ENCODE data around the gene RPS29.

RPS29 gene

GRCh38 chr14:49574038-49574437 is 12.1 kb downstream of the RPS29 start:
- H3K36me3 ChIP-seq (ENCODE audit: insufficient read depth, low read depth, low read length) = peaks cover 40% of the 10 kb centered on the region
- H3K4me3 ChIP-seq (ENCODE audit: low read length) = no peak overlapping the region
- no peaks in the 10 kb centered on the region for H3K27me3 ChIP-seq (ENCODE audit: insufficient read depth, low read length)
- H3K27ac ChIP-seq (ENCODE audit: low read length) = no peak overlapping the region
- no peak overlapping the region for H3K9ac ChIP-seq (ENCODE audit: low read depth, low read length)
- no peaks in the 10 kb centered on the region for H3K4me1 ChIP-seq (ENCODE audit: insufficient read depth, low read length)
- H3K9me3 ChIP-seq (ENCODE audit: insufficient read depth, low read depth, low read length) = no peaks in the 10 kb centered on the region

GRCh38 chr14:49569281-49569680 is 16.9 kb downstream of the RPS29 start:
- Histone ChIP-seq H3K9me3 (ENCODE audit: insufficient read depth, low read depth, low read length) (no peaks in the 10 kb centered on the region), H3K36me3 (ENCODE audit: insufficient read depth, low read depth, low read length) (peaks cover 12% of the 10 kb centered on the region), H3K9ac (ENCODE audit: low read depth, low read length) (no peak overlapping the region), H3K4me3 (ENCODE audit: low read length) (no peak overlapping the region), H3K27ac (ENCODE audit: low read length) (no peak overlapping the region), H3K4me1 (ENCODE audit: insufficient read depth, low read length) (no peaks in the 10 kb centered on the region), H3K27me3 (ENCODE audit: insufficient read depth, low read length) (no peaks in the 10 kb centered on the region)

- Histone ChIP-seq H3K27me3 (ENCODE audit: insufficient read depth, low read length) (no peaks in the 10 kb centered on the region), H3K4me1 (ENCODE audit: insufficient read depth, low read length) (no peaks in the 10 kb centered on the region), H3K36me3 (ENCODE audit: insufficient read depth, low read depth, low read length) (peaks cover 3% of the 10 kb centered on the region; the same call in 1 of the 2 replicates), H3K9me3 (ENCODE audit: insufficient read depth, low read depth, low read length) (no peaks in the 10 kb centered on the region), H3K27ac (ENCODE audit: low read length) (no peak overlapping the region), H3K9ac (ENCODE audit: low read depth, low read length) (no peak overlapping the region), H3K4me3 (ENCODE audit: low read length) (no peak overlapping the region)
Measured at GRCh38 chr14:49566714-49567113, 19.5 kb downstream of the RPS29 start.

GRCh38 chr14:49559979-49560768 is 26.0 kb downstream of the RPS29 start:
- Histone ChIP-seq H3K27me3 (ENCODE audit: insufficient read depth, low read length) (no peaks in the 10 kb centered on the region), H3K27ac (ENCODE audit: low read length) (no peak overlapping the region), H3K9me3 (ENCODE audit: insufficient read depth, low read depth, low read length) (no peaks in the 10 kb centered on the region), H3K4me1 (ENCODE audit: insufficient read depth, low read length) (no peaks in the 10 kb centered on the region), H3K9ac (ENCODE audit: low read depth, low read length) (no peak overlapping the region), H3K4me3 (ENCODE audit: low read length) (no peak overlapping the region), H3K36me3 (ENCODE audit: insufficient read depth, low read depth, low read length) (no peaks in the 10 kb centered on the region)

- no peaks in the 10 kb centered on the region for H3K36me3 ChIP-seq (ENCODE audit: insufficient read depth, low read depth, low read length)
- no peak overlapping the region for H3K27ac ChIP-seq (ENCODE audit: low read length)
- H3K4me3 ChIP-seq (ENCODE audit: low read length) = no peak overlapping the region
- H3K4me1 ChIP-seq (ENCODE audit: insufficient read depth, low read length) = peaks cover 16% of the 10 kb centered on the region; the same call in 1 of the 2 replicates
- no peak overlapping the region; the same call in 1 of the 2 replicates for H3K9ac ChIP-seq (ENCODE audit: low read depth, low read length)
- no peaks in the 10 kb centered on the region; the same call in 1 of the 2 replicates for H3K9me3 ChIP-seq (ENCODE audit: insufficient read depth, low read depth, low read length)
- no peaks in the 10 kb centered on the region for H3K27me3 ChIP-seq (ENCODE audit: insufficient read depth, low read length)
Measured at GRCh38 chr14:49553892-49554291, 32.3 kb downstream of the RPS29 start.

GRCh38 chr14:49553106-49553505 is 33.1 kb downstream of the RPS29 start:
- no peaks in the 10 kb centered on the region; the same call in 1 of the 2 replicates for H3K9me3 ChIP-seq (ENCODE audit: insufficient read depth, low read depth, low read length)
- H3K9ac ChIP-seq (ENCODE audit: low read depth, low read length) = no peak overlapping the region; the same call in 1 of the 2 replicates
- H3K4me3 ChIP-seq (ENCODE audit: low read length) = no peak overlapping the region
- H3K4me1 ChIP-seq (ENCODE audit: insufficient read depth, low read length) = peaks cover 16% of the 10 kb centered on the region; the same call in 1 of the 2 replicates
- no peak overlapping the region for H3K27ac ChIP-seq (ENCODE audit: low read length)
- H3K27me3 ChIP-seq (ENCODE audit: insufficient read depth, low read length) = no peaks in the 10 kb centered on the region
- no peaks in the 10 kb centered on the region for H3K36me3 ChIP-seq (ENCODE audit: insufficient read depth, low read depth, low read length)

- Histone ChIP-seq H3K27ac (ENCODE audit: low read length) (no peak overlapping the region), H3K4me3 (ENCODE audit: low read length) (no peak overlapping the region), H3K36me3 (ENCODE audit: insufficient read depth, low read depth, low read length) (no peaks in the 10 kb centered on the region), H3K4me1 (ENCODE audit: insufficient read depth, low read length) (peaks cover 16% of the 10 kb centered on the region; the same call in 1 of the 2 replicates), H3K9ac (ENCODE audit: low read depth, low read length) (no peak overlapping the region), H3K27me3 (ENCODE audit: insufficient read depth, low read length) (no peaks in the 10 kb centered on the region), H3K9me3 (ENCODE audit: insufficient read depth, low read depth, low read length) (no peaks in the 10 kb centered on the region; the same call in 1 of the 2 replicates)
Measured at GRCh38 chr14:49551569-49551968, 34.6 kb downstream of the RPS29 start.

GRCh38 chr14:49550286-49551184 is 35.6 kb downstream of the RPS29 start:
- no peaks in the 10 kb centered on the region for H3K36me3 ChIP-seq (ENCODE audit: insufficient read depth, low read depth, low read length)
- no peaks in the 10 kb centered on the region for H3K27me3 ChIP-seq (ENCODE audit: insufficient read depth, low read length)
- peaks cover 16% of the 10 kb centered on the region; the same call in 1 of the 2 replicates for H3K4me1 ChIP-seq (ENCODE audit: insufficient read depth, low read length)
- H3K9ac ChIP-seq (ENCODE audit: low read depth, low read length) = peak overlapping the region; percentile 30; the same call in 1 of the 2 replicates
- no peaks in the 10 kb centered on the region; the same call in 1 of the 2 replicates for H3K9me3 ChIP-seq (ENCODE audit: insufficient read depth, low read depth, low read length)
- H3K27ac ChIP-seq (ENCODE audit: low read length) = peak overlapping the region; percentile 3
- peak overlapping the region; percentile 8; the same call in 1 of the 2 replicates for H3K4me3 ChIP-seq (ENCODE audit: low read length)

- H3K9ac ChIP-seq (ENCODE audit: low read depth, low read length) = no peak overlapping the region
- no peak overlapping the region for H3K27ac ChIP-seq (ENCODE audit: low read length)
- no peaks in the 10 kb centered on the region; the same call in 1 of the 2 replicates for H3K9me3 ChIP-seq (ENCODE audit: insufficient read depth, low read depth, low read length)
- H3K36me3 ChIP-seq (ENCODE audit: insufficient read depth, low read depth, low read length) = no peaks in the 10 kb centered on the region
- peaks cover 16% of the 10 kb centered on the region; the same call in 1 of the 2 replicates for H3K4me1 ChIP-seq (ENCODE audit: insufficient read depth, low read length)
- no peaks in the 10 kb centered on the region for H3K27me3 ChIP-seq (ENCODE audit: insufficient read depth, low read length)
- H3K4me3 ChIP-seq (ENCODE audit: low read length) = peak overlapping the region; percentile 8; the same call in 1 of the 2 replicates
Measured at GRCh38 chr14:49549881-49550280, 36.3 kb downstream of the RPS29 start.

GRCh38 chr14:49549446-49549845 is 36.7 kb downstream of the RPS29 start:
- Histone ChIP-seq H3K27me3 (ENCODE audit: insufficient read depth, low read length) (no peaks in the 10 kb centered on the region), H3K36me3 (ENCODE audit: insufficient read depth, low read depth, low read length) (no peaks in the 10 kb centered on the region), H3K4me3 (ENCODE audit: low read length) (peak overlapping the region; percentile 8; the same call in 1 of the 2 replicates), H3K9me3 (ENCODE audit: insufficient read depth, low read depth, low read length) (no peaks in the 10 kb centered on the region; the same call in 1 of the 2 replicates), H3K27ac (ENCODE audit: low read length) (no peak overlapping the region), H3K4me1 (ENCODE audit: insufficient read depth, low read length) (peaks cover 16% of the 10 kb centered on the region; the same call in 1 of the 2 replicates), H3K9ac (ENCODE audit: low read depth, low read length) (no peak overlapping the region)

- Histone ChIP-seq H3K9ac (ENCODE audit: low read depth, low read length) (no peak overlapping the region), H3K27me3 (ENCODE audit: insufficient read depth, low read length) (no peaks in the 10 kb centered on the region), H3K4me1 (ENCODE audit: insufficient read depth, low read length) (peaks cover 13% of the 10 kb centered on the region; the same call in 1 of the 2 replicates), H3K27ac (ENCODE audit: low read length) (no peak overlapping the region), H3K9me3 (ENCODE audit: insufficient read depth, low read depth, low read length) (peaks cover 11% of the 10 kb centered on the region; the same call in 1 of the 2 replicates), H3K4me3 (ENCODE audit: low read length) (no peak overlapping the region), H3K36me3 (ENCODE audit: insufficient read depth, low read depth, low read length) (no peaks in the 10 kb centered on the region; the same call in 1 of the 2 replicates)
Measured at GRCh38 chr14:49546766-49547165, 39.4 kb downstream of the RPS29 start.
